ENCODE results near the gene SERAC1.
"Not testable (repeated sequence)": the region's sequence is repeated elsewhere in the genome, so short reads cannot be mapped to it uniquely, and the experiment has no call there.

SERAC1 gene

GRCh38 chr6:158174514-158174913 is 6.5 kb upstream of the SERAC1 start:
- DNase-seq (ENCODE audit: low read depth in 2 of 2), result no peak

- no peak for DNase-seq (ENCODE audit: low read depth in 2 of 2)
Measured at GRCh38 chr6:158174024-158174423, 6.0 kb upstream of the SERAC1 start.

GRCh38 chr6:158172001-158172400 is 3.9 kb upstream of the SERAC1 start:
- DNase-seq (ENCODE audit: low read depth in 2 of 2), result no peak

- DNase-seq (ENCODE audit: low read depth in 2 of 2), result no peak
Measured at GRCh38 chr6:158170656-158171081, 2.6 kb upstream of the SERAC1 start.

- not testable (repeated sequence) for DNase-seq (ENCODE audit: low read depth in 2 of 2)
Measured at GRCh38 chr6:158169634-158170033, 1.6 kb upstream of the SERAC1 start.

GRCh38 chr6:158165919-158166416 is 2.1 kb downstream of the SERAC1 start:
- no peak for DNase-seq (ENCODE audit: low read depth in 2 of 2)

- DNase-seq (ENCODE audit: low read depth in 2 of 2), result no peak
Measured at GRCh38 chr6:158164579-158165170, 3.4 kb downstream of the SERAC1 start.

GRCh38 chr6:158161566-158162254 is 6.4 kb downstream of the SERAC1 start:
- DNase-seq (ENCODE audit: low read depth in 2 of 2), result no peak

GRCh38 chr6:158160932-158161539 is 7.0 kb downstream of the SERAC1 start:
- no peak for DNase-seq (ENCODE audit: low read depth in 2 of 2)

GRCh38 chr6:158158748-158159147 is 9.3 kb downstream of the SERAC1 start:
- DNase-seq (ENCODE audit: low read depth in 2 of 2), result no peak

GRCh38 chr6:158158123-158158522 is 9.9 kb downstream of the SERAC1 start:
- DNase-seq (ENCODE audit: low read depth in 2 of 2), result no peak

GRCh38 chr6:158157064-158157764 is 10.8 kb downstream of the SERAC1 start:
- DNase-seq (ENCODE audit: low read depth in 2 of 2), result no peak

- no peak for DNase-seq (ENCODE audit: low read depth in 2 of 2)
Measured at GRCh38 chr6:158154816-158155215, 13.2 kb downstream of the SERAC1 start.

- DNase-seq (ENCODE audit: low read depth in 2 of 2), result no peak
Measured at GRCh38 chr6:158153576-158153975, 14.5 kb downstream of the SERAC1 start.

- DNase-seq (ENCODE audit: low read depth in 2 of 2), result no peak
Measured at GRCh38 chr6:158152659-158153058, 15.4 kb downstream of the SERAC1 start.

GRCh38 chr6:158152025-158152424 is 16.0 kb downstream of the SERAC1 start:
- DNase-seq (ENCODE audit: low read depth in 2 of 2), result not testable (repeated sequence)

GRCh38 chr6:158150701-158151100 is 17.4 kb downstream of the SERAC1 start:
- DNase-seq (ENCODE audit: low read depth in 2 of 2), result no peak

- no peak for DNase-seq (ENCODE audit: low read depth in 2 of 2)
Measured at GRCh38 chr6:158149641-158150040, 18.4 kb downstream of the SERAC1 start.

GRCh38 chr6:158143700-158144099 is 24.4 kb downstream of the SERAC1 start:
- no peak for DNase-seq (ENCODE audit: low read depth in 2 of 2)

GRCh38 chr6:158142789-158143188 is 25.3 kb downstream of the SERAC1 start:
- no peak for DNase-seq (ENCODE audit: low read depth in 2 of 2)

GRCh38 chr6:158131926-158132325 is 36.1 kb downstream of the SERAC1 start:
- DNase-seq (ENCODE audit: low read depth in 2 of 2), result no peak

GRCh38 chr6:158125271-158125670 is 42.8 kb downstream of the SERAC1 start:
- DNase-seq (ENCODE audit: low read depth in 2 of 2), result no peak
